Pancreas (tissue), 10 donors: Measurements from ENCODE around the gene ATG9B. TPM values are rescaled to one million over a fixed set of nuclear protein-coding genes. Genes with fewer than 3 reads are reported as not detected.

Experiments
- ATAC-seq, 4 donors: fragments of 200-7000 bp; cut with Tn5 transposase; one replicate each; pipeline versions ENCODE4 v1.8.0 to v1.9.1; 2020; ENCODE audit warnings: mild to moderate bottlenecking in 4 of 4, moderate library complexity in 4 of 4
- DNase-seq, 6 donors: peaks; one replicate each; pipeline ENCODE4 v3.0.0-alpha.2; 2020
- FAIRE-seq: peaks from 2 replicates; lab custom pipeline; 2012; peaks lifted over from hg19 to GRCh38; lab: Jason Lieb, UNC
- H3K27ac ChIP-seq, 4 donors: fragments of 200-600 bp; sonication (generic); 1 replicate in 3 of 4; 2 replicates in 1 of 4; pipeline versions ENCODE4 v1.5.0 to v1.8.0; 2020
- H3K27me3 ChIP-seq, 4 donors: fragments of 200-600 bp; one replicate each; pipeline ENCODE4 v1.8.0; 2021
- H3K36me3 ChIP-seq, 3 donors: fragments of 200-600 bp; sonication (generic) in 1 of 3; one replicate each; pipeline versions ENCODE4 v1.5.0 to v1.8.0; 2020 to 2021
- H3K4me1 ChIP-seq, 3 donors: fragments of 200-600 bp; one replicate each; pipeline ENCODE4 v1.8.0; 2021
- H3K4me3 ChIP-seq, 4 donors: fragments of 200-600 bp; sonication (generic) in 2 of 4; one replicate each; pipeline versions ENCODE4 v1.5.0 to v1.8.0; 2020 to 2021
- H3K9me3 ChIP-seq, 4 donors: fragments of 200-600 bp; one replicate each; pipeline ENCODE4 v1.8.0; 2021
- WGBS, 2 donors: extraction: QIAGEN DNeasy Blood & Tissue Kit; methylation state at CpG; one replicate each; pipeline ENCODE4 v1.1.7; 2013; 5-methylcytosine and 5-hydroxymethylcytosine counted together
- intact Hi-C, 3 donors: fragments of 100-400 bp; cut with DNase I; formaldehyde crosslinking; loops; one replicate each; pipeline versions ENCODE4 v1.11.1 to v1.14.2; 2022
- polyA plus RNA-seq, 2 donors: library from polyadenylated mRNA; stranded (reverse); fragments of 200-250 nt; gene quantifications; one replicate each; pipeline ENCODE4 v1.2.3, GENCODE V29; 2013
- total RNA-seq, 6 donors: library from RNA; stranded (reverse); fragmentation: NEBNext Ultra II Directional in 4 of 6; extraction: Animal tissue kit (Norgen Biotek cat#: 25700) in 4 of 6; gene quantifications; one replicate each; pipeline versions ENCODE4 v1.2.1 to v1.2.4, GENCODE V29; 2021 to 2023
- TF ChIP-seq, protein P1 (sequence below), 4 donors: fragments of 200-600 bp; sonication (generic) in 3 of 4; IDR thresholded peaks; one replicate each; pipeline versions ENCODE4 v1.5.0 to v1.8.0; 2021; ENCODE audit warnings: antibody characterized with exemption in 4 of 4
- donor health status: healthy with polysubstance abuse.
- donor health status: DM: no; HTN: no; CAD: no; lungs with moderate emphysema.
- donor health status: DM: no; HTN: no; CAD: no.
- donor health status: control.
- donor health status: control.
- donor health status: Bipolar disorder and iron deficiency.
- donor health status: DM: yes; HTN: yes; CAD: no.
- donor health status: DM: no; HTN: no; CAD: no.
- donor health status: DM: no; HTN: no; CAD: no.
- donor health status: DM: yes; HTN: yes; CAD: no.

Gene ATG9B
- total and polyA plus RNA-seq, 8 donors: 0.06 to 1.5 (median 0.28) TPM; not detected in 1

GRCh38 chr7:151061213-151062110, 37.2 kb upstream of the ATG9B start:
- FAIRE-seq (no peak), ATAC-seq (no peak), DNase-seq (peak in 2 of 6 donors; percentile 68 to 82)
- Histone ChIP-seq H3K9me3 (no peaks in the 10 kb centered on the region), H3K4me3 (peak overlapping the region in 2 of 4 donors; percentile 45 to 81), H3K4me1 (peaks cover 23 to 40% (median 24%) of the 10 kb centered on the region in 3 donors), H3K36me3 (peaks cover 0 to 13% (median 7%) of the 10 kb centered on the region in 3 donors), H3K27ac (peak overlapping the region in 2 of 4 donors; percentile 97 to 98), H3K27me3 (no peaks in the 10 kb centered on the region)
- 47% methylated on average over 33 of the region's 33 CpGs for WGBS, 2 donors
- TF ChIP-seq, protein P1, sequence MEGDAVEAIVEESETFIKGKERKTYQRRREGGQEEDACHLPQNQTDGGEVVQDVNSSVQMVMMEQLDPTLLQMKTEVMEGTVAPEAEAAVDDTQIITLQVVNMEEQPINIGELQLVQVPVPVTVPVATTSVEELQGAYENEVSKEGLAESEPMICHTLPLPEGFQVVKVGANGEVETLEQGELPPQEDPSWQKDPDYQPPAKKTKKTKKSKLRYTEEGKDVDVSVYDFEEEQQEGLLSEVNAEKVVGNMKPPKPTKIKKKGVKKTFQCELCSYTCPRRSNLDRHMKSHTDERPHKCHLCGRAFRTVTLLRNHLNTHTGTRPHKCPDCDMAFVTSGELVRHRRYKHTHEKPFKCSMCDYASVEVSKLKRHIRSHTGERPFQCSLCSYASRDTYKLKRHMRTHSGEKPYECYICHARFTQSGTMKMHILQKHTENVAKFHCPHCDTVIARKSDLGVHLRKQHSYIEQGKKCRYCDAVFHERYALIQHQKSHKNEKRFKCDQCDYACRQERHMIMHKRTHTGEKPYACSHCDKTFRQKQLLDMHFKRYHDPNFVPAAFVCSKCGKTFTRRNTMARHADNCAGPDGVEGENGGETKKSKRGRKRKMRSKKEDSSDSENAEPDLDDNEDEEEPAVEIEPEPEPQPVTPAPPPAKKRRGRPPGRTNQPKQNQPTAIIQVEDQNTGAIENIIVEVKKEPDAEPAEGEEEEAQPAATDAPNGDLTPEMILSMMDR (IDR thresholded peaks at IDR 0.05): no peak
- intact Hi-C loops: no loop called here

GRCh38 chr7:151060416-151061212, 36.3 kb upstream of the ATG9B start:
- Histone ChIP-seq H3K36me3 (peaks cover 0 to 9% (median 5%) of the 10 kb centered on the region in 3 donors), H3K4me1 (peaks cover 24 to 40% (median 24%) of the 10 kb centered on the region in 3 donors), H3K4me3 (peak overlapping the region; percentile 69 to 81 (median 78)), H3K27ac (peak overlapping the region; percentile 42 to 98 (median 93)), H3K9me3 (no peaks in the 10 kb centered on the region), H3K27me3 (no peaks in the 10 kb centered on the region)
- peak in 1 of 4 donors; percentile 2 for ATAC-seq
- peak in 5 of 6 donors; percentile 63 to 86 (median 73) for DNase-seq
- TF ChIP-seq, protein P1 (IDR thresholded peaks at IDR 0.05): no peak
- no peak for FAIRE-seq
- intact Hi-C loops: no loop called here
- 2 to 4% methylated on average over 19 to 21 of the region's 21 CpGs for WGBS, 2 donors

DNA sequence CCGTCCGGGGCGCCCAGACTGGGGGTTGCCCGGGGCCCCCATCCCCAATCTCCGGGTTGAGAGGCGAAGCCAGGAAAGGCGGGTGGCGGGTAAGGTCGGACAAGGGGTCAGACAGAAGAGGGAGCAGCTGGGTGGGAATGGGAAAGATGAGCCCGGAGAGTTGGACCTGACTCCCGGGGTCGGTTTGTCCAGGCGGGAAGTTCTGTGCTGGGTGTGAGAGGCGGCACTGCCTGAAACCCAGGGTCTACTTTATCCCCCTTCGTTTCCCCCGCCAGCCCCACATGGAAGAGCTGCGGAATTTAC, 35.8 kb upstream of the ATG9B start:
- H3K27me3 ChIP-seq: no peaks in the 10 kb centered on the region
- WGBS, 2 donors: 1 to 2% methylated on average over 17 of the region's 17 CpGs
- FAIRE-seq (no peak), DNase-seq (no peak), ATAC-seq (no peak)
- peaks cover 0 to 8% (median 0%) of the 10 kb centered on the region in 3 donors for H3K36me3 ChIP-seq
- H3K4me3 ChIP-seq: peak overlapping the region; percentile 69 to 81 (median 78)
- intact Hi-C loops: no loop called here
- H3K27ac ChIP-seq: peak overlapping the region; percentile 42 to 98 (median 93)
- TF ChIP-seq, protein P1 (IDR thresholded peaks at IDR 0.05): no peak
- H3K4me1 ChIP-seq: peaks cover 24 to 36% (median 24%) of the 10 kb centered on the region in 3 donors
- no peaks in the 10 kb centered on the region for H3K9me3 ChIP-seq

DNA sequence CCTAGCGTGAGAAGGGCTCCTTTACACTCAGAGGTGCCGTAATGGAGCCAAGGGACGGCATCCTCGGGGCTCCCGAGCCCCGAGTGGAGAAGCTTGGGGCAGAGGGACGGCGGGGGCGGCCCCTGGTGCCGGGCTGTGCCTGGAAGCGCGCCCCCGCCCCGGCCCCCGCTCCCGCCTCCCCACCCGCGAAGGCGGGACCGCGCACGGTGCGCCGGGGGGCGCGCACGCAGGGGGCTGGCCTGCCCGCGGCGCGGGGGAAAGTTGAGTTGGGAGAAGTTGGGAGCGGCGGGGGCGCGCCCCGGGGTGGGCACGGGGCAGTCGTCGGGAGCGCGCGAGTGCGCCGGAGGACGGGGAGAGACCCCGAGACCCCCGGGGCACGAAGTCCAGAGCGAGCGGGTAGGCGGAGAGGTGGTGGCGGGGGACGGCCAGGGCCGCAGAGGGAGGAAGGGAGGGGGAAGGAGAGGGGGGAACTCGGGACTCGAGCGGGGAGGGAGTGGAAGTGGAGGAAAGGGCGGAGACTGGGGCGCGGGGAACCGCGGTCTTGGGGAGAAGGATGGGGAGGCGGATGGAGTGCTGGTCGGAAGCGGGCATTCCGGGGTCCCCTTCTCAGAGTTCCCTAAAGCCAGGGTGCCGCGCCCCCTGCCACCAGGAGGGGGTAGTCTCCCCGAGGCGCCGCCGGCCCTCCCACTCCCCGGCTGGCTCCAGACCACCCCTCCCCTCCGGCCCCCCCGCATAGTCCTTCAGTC, 35.2 kb upstream of the ATG9B start, which contains the start of gene SLC4A2:
Gene SLC4A2 (plus strand): TSS at position 223 of the 746 bp plus-strand sequence. CDS start 2,399 bp downstream, outside the sequence.
- DNase-seq (peak; percentile 77 to 93 (median 82)), ATAC-seq (peak; percentile 30 to 53 (median 47)), FAIRE-seq (no peak)
- Histone ChIP-seq H3K4me3 (peak within 1 kb of the TSS; percentile 69 to 81 (median 78)), H3K9me3 (no peaks in the 10 kb centered on the region), H3K36me3 (peaks cover 0 to 3% (median 0%) of the 10 kb centered on the region in 3 donors), H3K4me1 (peaks cover 24 to 31% (median 24%) of the 10 kb centered on the region in 3 donors), H3K27ac (peak within 1 kb of the TSS; percentile 86 to 98 (median 93)), H3K27me3 (no peaks in the 10 kb centered on the region)
- WGBS, 2 donors: 0 to 1% methylated on average over 62 to 75 of the region's 75 CpGs
- intact Hi-C loops: no loop called here
- TF ChIP-seq, protein P1 (IDR thresholded peaks at IDR 0.05): peak; percentile 15 to 39 (median 24)
